RWPE1 (cell line): ENCODE measurements around the gene PLCL1.

Source experiments
- CTCF ChIA-PET: fragments of 350-600 bp; sonication (Branson Sonifier 250); formaldehyde crosslinking; extraction: SDS; loops from one replicate; lab custom pipeline; 2021; lab: Yijun Ruan, JAX
- POLR2A ChIA-PET: fragments of 400-600 bp; formaldehyde crosslinking; extraction: SDS; loops from one replicate; lab custom pipeline; 2020; ENCODE audit warnings: antibody characterized with exemption; ENCODE audit not compliant: low non-redundant PET; lab: Yijun Ruan, JAX
- DNase-seq: peaks from one replicate; pipeline ENCODE4 v3.0.0; 2012; ENCODE audit warnings: low spot score
- H3K27ac ChIP-seq: fragments of 450-650 bp; 2 replicates; pipeline ENCODE4 v1.5.1; 2017
- TF ChIP-seq, protein P1 (sequence below): fragments of 450-650 bp; conservative IDR thresholded peaks from 2 replicates; pipeline ENCODE4 v1.5.1; 2017; ENCODE audit warnings: low read depth, mild to moderate bottlenecking

The PLCL1 gene

GRCh38 chr2:197920592-197921201 lies 116.3 kb downstream of the PLCL1 start:
- H3K27ac ChIP-seq: no peak overlapping the region
- TF ChIP-seq, protein P1, sequence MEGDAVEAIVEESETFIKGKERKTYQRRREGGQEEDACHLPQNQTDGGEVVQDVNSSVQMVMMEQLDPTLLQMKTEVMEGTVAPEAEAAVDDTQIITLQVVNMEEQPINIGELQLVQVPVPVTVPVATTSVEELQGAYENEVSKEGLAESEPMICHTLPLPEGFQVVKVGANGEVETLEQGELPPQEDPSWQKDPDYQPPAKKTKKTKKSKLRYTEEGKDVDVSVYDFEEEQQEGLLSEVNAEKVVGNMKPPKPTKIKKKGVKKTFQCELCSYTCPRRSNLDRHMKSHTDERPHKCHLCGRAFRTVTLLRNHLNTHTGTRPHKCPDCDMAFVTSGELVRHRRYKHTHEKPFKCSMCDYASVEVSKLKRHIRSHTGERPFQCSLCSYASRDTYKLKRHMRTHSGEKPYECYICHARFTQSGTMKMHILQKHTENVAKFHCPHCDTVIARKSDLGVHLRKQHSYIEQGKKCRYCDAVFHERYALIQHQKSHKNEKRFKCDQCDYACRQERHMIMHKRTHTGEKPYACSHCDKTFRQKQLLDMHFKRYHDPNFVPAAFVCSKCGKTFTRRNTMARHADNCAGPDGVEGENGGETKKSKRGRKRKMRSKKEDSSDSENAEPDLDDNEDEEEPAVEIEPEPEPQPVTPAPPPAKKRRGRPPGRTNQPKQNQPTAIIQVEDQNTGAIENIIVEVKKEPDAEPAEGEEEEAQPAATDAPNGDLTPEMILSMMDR: no peak
- DNase-seq: no peak
- CTCF ChIA-PET: no interaction called here
- POLR2A ChIA-PET: no interaction called here

DNA sequence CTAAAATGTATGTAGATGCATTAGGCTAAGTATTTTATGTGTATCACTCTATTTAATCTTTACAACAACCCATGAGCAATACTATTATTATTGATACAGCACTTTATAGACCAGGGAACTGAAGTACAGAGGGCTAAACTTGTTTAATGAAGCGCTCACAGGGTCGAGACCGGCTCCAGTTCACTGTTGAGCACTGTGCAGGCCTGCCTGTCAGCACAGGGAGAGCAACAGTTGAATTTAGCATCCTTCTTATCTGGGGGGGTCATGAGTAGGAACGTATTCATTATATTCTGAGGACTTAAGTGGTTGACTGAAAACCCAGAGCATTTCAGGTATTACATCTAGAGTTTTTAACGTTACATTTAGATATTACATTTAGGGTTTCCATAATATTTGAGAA lies 120.1 kb downstream of the PLCL1 start:
- CTCF ChIA-PET: no interaction called here
- H3K27ac ChIP-seq: no peak overlapping the region
- DNase-seq: no peak
- POLR2A ChIA-PET: no interaction called here
- TF ChIP-seq, protein P1: no peak

DNA sequence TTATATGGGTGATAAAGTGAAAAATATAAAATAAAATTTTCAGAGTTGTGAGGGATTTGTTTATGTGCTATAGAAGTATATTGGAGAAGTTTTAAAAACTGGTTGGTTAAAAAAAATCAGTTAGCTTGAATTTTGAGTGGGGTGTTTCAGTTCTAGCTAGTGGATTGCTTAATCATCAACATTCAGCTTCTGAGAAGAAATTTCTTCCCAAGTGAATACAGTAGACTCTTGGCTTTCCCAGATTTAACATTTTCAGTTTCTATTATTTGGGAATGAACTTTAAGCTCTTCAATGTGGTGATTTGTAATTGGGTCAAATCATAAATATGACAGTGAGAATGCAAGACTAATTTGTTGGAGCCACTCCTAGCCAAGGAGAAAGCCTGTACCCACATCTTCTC lies 120.8 kb downstream of the PLCL1 start:
- no peak overlapping the region for H3K27ac ChIP-seq
- TF ChIP-seq, protein P1: no peak
- no peak for DNase-seq
- ChIA-PET CTCF (no interaction called here), POLR2A (no interaction called here)

GRCh38 chr2:197925976-197926375 lies 121.6 kb downstream of the PLCL1 start:
- TF ChIP-seq, protein P1: no peak
- POLR2A ChIA-PET: no interaction called here

GRCh38 chr2:197926673-197927072 lies 122.3 kb downstream of the PLCL1 start:
- ChIA-PET POLR2A (no interaction called here), CTCF (interaction anchor here (1.1 kb wide), 1 partner anchor 371 kb away, joined by 3 read pairs; no protein-coding TSS in a partner anchor)
- no peak for DNase-seq
- H3K27ac ChIP-seq: no peak overlapping the region
- TF ChIP-seq, protein P1: no peak

More at GRCh38 chr2:197925976-197926375, 121.6 kb downstream of the PLCL1 start:
- no peak for DNase-seq
- CTCF ChIA-PET: no interaction called here
- no peak overlapping the region for H3K27ac ChIP-seq

DNA sequence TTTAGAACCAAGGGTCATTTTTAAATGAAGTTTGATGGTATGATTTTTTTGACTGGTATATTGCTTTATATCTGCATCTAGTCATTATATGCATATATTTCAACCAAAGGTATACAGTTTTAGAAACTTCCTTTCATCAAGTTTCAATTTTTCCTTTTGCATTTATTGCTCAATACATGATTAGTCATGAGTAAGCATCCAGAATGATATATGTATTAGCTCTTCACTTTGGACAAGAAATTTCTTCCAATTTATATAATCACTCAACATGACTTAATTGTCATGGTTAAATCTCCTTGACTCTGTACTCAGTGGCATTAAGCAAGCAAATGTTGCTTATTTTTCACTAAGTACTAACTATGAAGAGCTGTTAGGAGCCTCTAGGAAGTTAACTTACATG lies 123.6 kb downstream of the PLCL1 start:
- ChIA-PET POLR2A (no interaction called here), CTCF (interaction anchor here (0.6 kb wide), 1 partner anchor 72 kb away, joined by 4 read pairs; no protein-coding TSS in a partner anchor)
- no peak overlapping the region for H3K27ac ChIP-seq
- no peak for DNase-seq
- TF ChIP-seq, protein P1: no peak
